Lower leg skin (tissue), 3 donors: ENCODE data around the gene MTF1.
"Not testable (repeated sequence)": the region's sequence is repeated elsewhere in the genome, so short reads cannot be mapped to it uniquely, and the experiment has no call there.

ENCODE experiments used
- POLR2A ChIP-seq, 2 donors: fragments of 450-650 bp; IDR thresholded peaks; one replicate each; pipeline ENCODE4 v1.6.1; 2016 to 2017; ENCODE audit warnings: antibody characterized with exemption in 2 of 2, mild to moderate bottlenecking in 1 of 2, moderate library complexity in 1 of 2
- TF ChIP-seq, protein P1 (sequence below), 3 donors: fragments of 450-650 bp; IDR thresholded peaks; one replicate each; pipeline ENCODE4 v1.5.1; 2016; ENCODE audit warnings: antibody characterized with exemption in 3 of 3, mild to moderate bottlenecking in 3 of 3, moderate library complexity in 2 of 3

GRCh38 chr1:37903921-37904320, 44.5 kb upstream of the MTF1 start:
- TF ChIP-seq, protein P1, sequence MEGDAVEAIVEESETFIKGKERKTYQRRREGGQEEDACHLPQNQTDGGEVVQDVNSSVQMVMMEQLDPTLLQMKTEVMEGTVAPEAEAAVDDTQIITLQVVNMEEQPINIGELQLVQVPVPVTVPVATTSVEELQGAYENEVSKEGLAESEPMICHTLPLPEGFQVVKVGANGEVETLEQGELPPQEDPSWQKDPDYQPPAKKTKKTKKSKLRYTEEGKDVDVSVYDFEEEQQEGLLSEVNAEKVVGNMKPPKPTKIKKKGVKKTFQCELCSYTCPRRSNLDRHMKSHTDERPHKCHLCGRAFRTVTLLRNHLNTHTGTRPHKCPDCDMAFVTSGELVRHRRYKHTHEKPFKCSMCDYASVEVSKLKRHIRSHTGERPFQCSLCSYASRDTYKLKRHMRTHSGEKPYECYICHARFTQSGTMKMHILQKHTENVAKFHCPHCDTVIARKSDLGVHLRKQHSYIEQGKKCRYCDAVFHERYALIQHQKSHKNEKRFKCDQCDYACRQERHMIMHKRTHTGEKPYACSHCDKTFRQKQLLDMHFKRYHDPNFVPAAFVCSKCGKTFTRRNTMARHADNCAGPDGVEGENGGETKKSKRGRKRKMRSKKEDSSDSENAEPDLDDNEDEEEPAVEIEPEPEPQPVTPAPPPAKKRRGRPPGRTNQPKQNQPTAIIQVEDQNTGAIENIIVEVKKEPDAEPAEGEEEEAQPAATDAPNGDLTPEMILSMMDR (IDR thresholded peaks at IDR 0.05), result not testable (repeated sequence)
- TF ChIP-seq POLR2A (IDR thresholded peaks at IDR 0.05), result not testable (repeated sequence)
